ENCODE results near the gene SRD5A1. TPM values are rescaled to one million over a fixed set of nuclear protein-coding genes. Genes with fewer than 3 reads are reported as not detected.

Gene SRD5A1
- total RNA-seq, 2 experiments from 2014 or later = 16.7 to 32.5 TPM

DNA sequence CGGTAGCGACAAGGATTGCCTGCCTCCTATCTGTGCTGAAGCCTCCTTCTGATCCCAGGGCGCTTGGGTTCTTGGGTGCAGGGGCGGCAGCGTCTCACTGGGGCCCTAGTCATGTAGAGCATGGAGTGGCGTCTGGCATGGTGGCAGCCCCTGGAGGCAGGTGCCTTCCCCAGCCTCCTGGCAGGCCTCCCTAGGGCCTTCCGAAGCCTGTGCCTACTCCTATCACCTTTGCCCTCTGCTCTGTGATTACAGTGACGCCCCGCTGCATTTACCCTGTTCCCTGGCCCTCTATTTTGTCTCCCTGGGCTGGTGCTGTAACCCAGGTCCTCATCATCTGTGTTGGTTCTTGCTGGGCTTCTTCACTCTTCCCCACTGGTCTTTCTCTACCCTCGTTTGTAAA is 3.8 kb downstream of the SRD5A1 start:
- no peak overlapping the region for H3K4me2 ChIP-seq (ENCODE audit: low read length)
- H3K4me3 ChIP-seq (ENCODE audit: low read depth, low read length, poor library complexity, severe bottlenecking) = no peak overlapping the region
- peaks cover 10% of the 10 kb centered on the region; the same call in 1 of the 2 replicates for H4K20me1 ChIP-seq (ENCODE audit: insufficient read depth, low read length)
- no TSS peak for BruUV-seq (replicated peaks)
- H3K36me3 ChIP-seq (ENCODE audit: insufficient read depth, low read length) = peaks cover 5% of the 10 kb centered on the region
- no peak overlapping the region for H2AFZ ChIP-seq (ENCODE audit: low read length)
- H3K4me1 ChIP-seq (ENCODE audit: insufficient read depth, low read length, poor library complexity, severe bottlenecking) = peaks cover 9% of the 10 kb centered on the region
- ChIA-PET POLR2A (no interaction called here), CTCF (ENCODE audit: unreplicated experiment) (no interaction called here)
- intact Hi-C loops (cut with micrococcal nuclease; ENCODE audit: unreplicated experiment) = loop anchor here (10.0 kb wide), 2 partner anchors 442 to 882 kb away; no protein-coding TSS in a partner anchor
- H3K9me3 ChIP-seq (ENCODE audit: low read length) = no peaks in the 10 kb centered on the region
- no peak overlapping the region for H3K27ac ChIP-seq (ENCODE audit: low read depth, low read length, poor library complexity, severe bottlenecking)
- H3K79me2 ChIP-seq (ENCODE audit: insufficient read depth, low read depth, low read length) = peaks cover 19% of the 10 kb centered on the region
- TF ChIP-seq, protein P1, sequence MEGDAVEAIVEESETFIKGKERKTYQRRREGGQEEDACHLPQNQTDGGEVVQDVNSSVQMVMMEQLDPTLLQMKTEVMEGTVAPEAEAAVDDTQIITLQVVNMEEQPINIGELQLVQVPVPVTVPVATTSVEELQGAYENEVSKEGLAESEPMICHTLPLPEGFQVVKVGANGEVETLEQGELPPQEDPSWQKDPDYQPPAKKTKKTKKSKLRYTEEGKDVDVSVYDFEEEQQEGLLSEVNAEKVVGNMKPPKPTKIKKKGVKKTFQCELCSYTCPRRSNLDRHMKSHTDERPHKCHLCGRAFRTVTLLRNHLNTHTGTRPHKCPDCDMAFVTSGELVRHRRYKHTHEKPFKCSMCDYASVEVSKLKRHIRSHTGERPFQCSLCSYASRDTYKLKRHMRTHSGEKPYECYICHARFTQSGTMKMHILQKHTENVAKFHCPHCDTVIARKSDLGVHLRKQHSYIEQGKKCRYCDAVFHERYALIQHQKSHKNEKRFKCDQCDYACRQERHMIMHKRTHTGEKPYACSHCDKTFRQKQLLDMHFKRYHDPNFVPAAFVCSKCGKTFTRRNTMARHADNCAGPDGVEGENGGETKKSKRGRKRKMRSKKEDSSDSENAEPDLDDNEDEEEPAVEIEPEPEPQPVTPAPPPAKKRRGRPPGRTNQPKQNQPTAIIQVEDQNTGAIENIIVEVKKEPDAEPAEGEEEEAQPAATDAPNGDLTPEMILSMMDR (conservative IDR thresholded peaks at IDR 0.05; ENCODE audit: low read length) = no peak
- TF ChIP-seq EZH2phosphoT487 (IDR thresholded peaks at IDR 0.05; ENCODE audit: borderline replicate concordance, low read depth, low read length) = no peak
- DNase-seq (ENCODE audit: low spot score) = no peak
- H3K9me2 ChIP-seq (ENCODE audit: insufficient read depth, low read length) = no peaks in the 10 kb centered on the region

- CTCF ChIA-PET (ENCODE audit: unreplicated experiment) = no interaction called here
- no TSS peak for BruUV-seq (replicated peaks)
- H3K79me2 ChIP-seq (ENCODE audit: insufficient read depth, low read depth, low read length) = peaks cover 14% of the 10 kb centered on the region; the same call in 1 of the 2 replicates
Observed at GRCh38 chr5:6637590-6637989, 4.3 kb downstream of the SRD5A1 start.

DNA sequence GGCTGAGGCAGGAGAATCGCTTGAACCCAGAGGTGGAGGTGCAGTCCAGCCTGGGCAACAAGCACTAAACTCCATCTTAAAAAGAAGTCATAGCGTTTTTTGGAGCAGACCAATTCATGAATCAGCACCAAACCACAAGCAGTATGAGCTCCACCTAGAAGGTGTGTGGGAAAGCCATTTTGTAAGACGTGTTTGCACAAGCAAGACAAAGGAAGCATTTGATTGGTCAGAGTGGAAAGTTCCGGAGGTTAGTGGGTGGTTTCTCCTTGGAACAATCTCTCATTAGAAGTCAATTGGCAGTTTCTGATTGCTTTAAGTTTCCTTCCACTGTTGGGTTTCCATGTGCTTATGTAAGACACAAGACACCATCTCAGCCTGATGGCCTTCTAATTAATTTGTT is 5.0 kb downstream of the SRD5A1 start:
- TF ChIP-seq, protein P1 (conservative IDR thresholded peaks at IDR 0.05; ENCODE audit: low read length) = no peak
- TF ChIP-seq EZH2phosphoT487 (IDR thresholded peaks at IDR 0.05; ENCODE audit: borderline replicate concordance, low read depth, low read length) = no peak
- no peaks in the 10 kb centered on the region for H3K36me3 ChIP-seq (ENCODE audit: insufficient read depth, low read length)
- H3K9me2 ChIP-seq (ENCODE audit: insufficient read depth, low read length) = no peaks in the 10 kb centered on the region
- H3K27ac ChIP-seq (ENCODE audit: low read depth, low read length, poor library complexity, severe bottlenecking) = no peak overlapping the region
- no peak overlapping the region for H3K4me3 ChIP-seq (ENCODE audit: low read depth, low read length, poor library complexity, severe bottlenecking)
- peaks cover 7% of the 10 kb centered on the region; the same call in 1 of the 2 replicates for H4K20me1 ChIP-seq (ENCODE audit: insufficient read depth, low read length)
- H3K4me2 ChIP-seq (ENCODE audit: low read length) = no peak overlapping the region
- CTCF ChIA-PET (ENCODE audit: unreplicated experiment) = no interaction called here
- intact Hi-C loops (cut with micrococcal nuclease; ENCODE audit: unreplicated experiment) = loop anchor here (10.0 kb wide), 2 partner anchors 443 to 883 kb away; no protein-coding TSS in a partner anchor
- H3K4me1 ChIP-seq (ENCODE audit: insufficient read depth, low read length, poor library complexity, severe bottlenecking) = peaks cover 9% of the 10 kb centered on the region
- DNase-seq (ENCODE audit: low spot score) = no peak
- POLR2A ChIA-PET = no interaction called here
- BruUV-seq (replicated peaks) = no TSS peak
- H3K79me2 ChIP-seq (ENCODE audit: insufficient read depth, low read depth, low read length) = peaks cover 10% of the 10 kb centered on the region; the same call in 1 of the 2 replicates
- H2AFZ ChIP-seq (ENCODE audit: low read length) = no peak overlapping the region
- H3K9me3 ChIP-seq (ENCODE audit: low read length) = no peaks in the 10 kb centered on the region

More at GRCh38 chr5:6637590-6637989, 4.3 kb downstream of the SRD5A1 start:
- H3K9me3 ChIP-seq (ENCODE audit: low read length) = no peaks in the 10 kb centered on the region
- intact Hi-C loops (cut with micrococcal nuclease; ENCODE audit: unreplicated experiment) = loop anchor here (10.0 kb wide), 2 partner anchors 443 to 883 kb away; no protein-coding TSS in a partner anchor
- TF ChIP-seq, protein P1 (conservative IDR thresholded peaks at IDR 0.05; ENCODE audit: low read length) = no peak
- TF ChIP-seq EZH2phosphoT487 (IDR thresholded peaks at IDR 0.05; ENCODE audit: borderline replicate concordance, low read depth, low read length) = no peak
- H4K20me1 ChIP-seq (ENCODE audit: insufficient read depth, low read length) = peaks cover 7% of the 10 kb centered on the region; the same call in 1 of the 2 replicates
- H3K4me3 ChIP-seq (ENCODE audit: low read depth, low read length, poor library complexity, severe bottlenecking) = no peak overlapping the region
- DNase-seq (ENCODE audit: low spot score) = no peak
- H3K4me1 ChIP-seq (ENCODE audit: insufficient read depth, low read length, poor library complexity, severe bottlenecking) = peaks cover 9% of the 10 kb centered on the region
- no peak overlapping the region for H3K4me2 ChIP-seq (ENCODE audit: low read length)
- H3K9me2 ChIP-seq (ENCODE audit: insufficient read depth, low read length) = no peaks in the 10 kb centered on the region
- no peak overlapping the region for H2AFZ ChIP-seq (ENCODE audit: low read length)
- POLR2A ChIA-PET = no interaction called here
- no peak overlapping the region for H3K27ac ChIP-seq (ENCODE audit: low read depth, low read length, poor library complexity, severe bottlenecking)
- H3K36me3 ChIP-seq (ENCODE audit: insufficient read depth, low read length) = no peaks in the 10 kb centered on the region

Data from OCI-LY7 (cell line).